GM12891 (cell line): ENCODE measurements around the gene TMOD1.

Experiments
- PAX5 ChIP-seq: IDR thresholded peaks from 2 replicates; pipeline ENCODE4 v1.6.1; 2011; ENCODE audit warnings: low read length, moderate library complexity, mild to moderate bottlenecking; ENCODE audit not compliant: insufficient read depth, severe bottlenecking
- POLR2A ChIP-seq: IDR thresholded peaks from 2 replicates; pipeline ENCODE4 v1.6.1; 2011; ENCODE audit warnings: low read depth, low read length, control low read depth
- POLR2AphosphoS5 ChIP-seq: IDR thresholded peaks from 2 replicates; pipeline ENCODE4 v1.6.1; 2011; ENCODE audit warnings: low read depth, low read length, control low read depth
- POU2F2 ChIP-seq: IDR thresholded peaks from 2 replicates; pipeline ENCODE4 v1.6.1; 2011; ENCODE audit warnings: low read depth, mild to moderate bottlenecking, control low read depth, low read length, moderate library complexity
- SPI1 ChIP-seq: IDR thresholded peaks from 2 replicates; pipeline ENCODE4 v1.6.1; 2011; ENCODE audit warnings: low read depth, low read length, control low read depth
- TAF1 ChIP-seq: IDR thresholded peaks from 2 replicates; pipeline ENCODE4 v1.6.1; 2011; ENCODE audit warnings: low read depth, low read length, control low read depth

DNA sequence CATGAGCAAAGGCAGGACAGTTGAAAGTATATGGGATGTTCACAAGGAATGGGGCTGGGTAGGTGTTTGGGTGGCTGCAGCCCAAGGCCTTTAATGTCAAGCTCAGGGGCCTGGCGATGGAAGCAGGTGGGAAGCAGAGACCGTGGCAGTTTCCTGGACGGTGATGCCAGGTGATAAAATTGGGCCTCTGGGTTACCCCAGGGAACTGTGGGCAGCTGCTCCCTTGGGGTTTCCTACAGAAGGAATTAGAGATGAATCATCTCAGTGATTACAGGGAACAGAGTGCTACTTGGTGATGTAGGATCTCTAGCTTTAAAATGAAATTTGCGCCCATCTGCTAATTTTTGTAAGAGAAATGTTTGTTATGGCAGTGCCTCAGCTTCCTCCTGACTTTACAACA is 92.5 kb downstream of the TMOD1 start:
- TF ChIP-seq POLR2A, result no peak
- no peak for TF ChIP-seq SPI1
- TF ChIP-seq TAF1, result no peak
- no peak for TF ChIP-seq POLR2AphosphoS5
- TF ChIP-seq POU2F2, result no peak
- no peak for TF ChIP-seq PAX5
